HEK293T (cell line): ENCODE measurements around the gene TIMP2.

Experiments
- ARNT ChIP-seq: fragments of 450-650 bp; IDR thresholded peaks from 2 replicates; pipeline ENCODE4 v1.6.1; 2017; ENCODE audit warnings: mild to moderate bottlenecking
- BHLHE40 ChIP-seq: fragments of 450-650 bp; IDR thresholded peaks from 2 replicates; pipeline ENCODE4 v1.6.1; 2016; ENCODE audit warnings: mild to moderate bottlenecking, moderate library complexity, borderline replicate concordance
- FOXA1 ChIP-seq: fragments of 450-650 bp; IDR thresholded peaks from 2 replicates; pipeline ENCODE4 v1.6.1; 2016; ENCODE audit warnings: mild to moderate bottlenecking
- FOXM1 ChIP-seq: fragments of 450-650 bp; IDR thresholded peaks from 2 replicates; pipeline ENCODE4 v1.6.1; 2017; ENCODE audit warnings: mild to moderate bottlenecking, borderline replicate concordance
- LEF1 ChIP-seq: fragments of 450-650 bp; IDR thresholded peaks from 2 replicates; pipeline ENCODE4 v1.6.1; 2017; ENCODE audit warnings: mild to moderate bottlenecking, borderline replicate concordance
- SP1 ChIP-seq: fragments of 450-650 bp; IDR thresholded peaks from 2 replicates; pipeline ENCODE4 v1.6.1; 2017
- SUZ12 ChIP-seq: fragments of 450-650 bp; IDR thresholded peaks from 2 replicates; pipeline ENCODE4 v1.6.1; 2016; ENCODE audit warnings: mild to moderate bottlenecking
- TARDBP ChIP-seq: fragments of 450-650 bp; IDR thresholded peaks from 2 replicates; pipeline ENCODE4 v1.6.1; 2016
- TF ChIP-seq, protein P1 (sequence below): fragments of 450-650 bp; IDR thresholded peaks from 2 replicates; pipeline ENCODE4 v1.6.1; 2016

DNA sequence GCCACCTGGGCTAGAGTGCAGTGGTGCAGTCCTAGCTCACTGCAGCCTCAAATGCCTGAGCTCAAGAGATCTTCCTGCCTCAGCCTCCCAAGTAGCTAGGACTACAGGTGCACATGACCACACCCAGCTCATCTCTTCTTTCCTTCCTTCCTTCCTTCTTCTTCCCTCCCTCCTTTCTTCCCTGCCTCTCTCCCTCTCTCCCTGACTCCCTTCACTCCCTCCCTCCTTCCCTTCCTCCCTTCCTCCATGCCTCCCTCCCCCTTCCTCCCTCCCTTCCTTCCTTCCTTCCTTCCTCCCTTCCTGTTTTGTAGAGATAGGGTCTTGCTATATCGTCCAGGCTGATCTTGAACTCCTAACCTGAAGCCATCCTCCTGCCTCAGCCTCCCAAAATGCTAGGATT is 61.1 kb downstream of the TIMP2 start:
- TF ChIP-seq, protein P1, sequence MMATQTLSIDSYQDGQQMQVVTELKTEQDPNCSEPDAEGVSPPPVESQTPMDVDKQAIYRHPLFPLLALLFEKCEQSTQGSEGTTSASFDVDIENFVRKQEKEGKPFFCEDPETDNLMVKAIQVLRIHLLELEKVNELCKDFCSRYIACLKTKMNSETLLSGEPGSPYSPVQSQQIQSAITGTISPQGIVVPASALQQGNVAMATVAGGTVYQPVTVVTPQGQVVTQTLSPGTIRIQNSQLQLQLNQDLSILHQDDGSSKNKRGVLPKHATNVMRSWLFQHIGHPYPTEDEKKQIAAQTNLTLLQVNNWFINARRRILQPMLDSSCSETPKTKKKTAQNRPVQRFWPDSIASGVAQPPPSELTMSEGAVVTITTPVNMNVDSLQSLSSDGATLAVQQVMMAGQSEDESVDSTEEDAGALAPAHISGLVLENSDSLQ = no peak
- TF ChIP-seq SUZ12 = no peak
- TF ChIP-seq ARNT = no peak
- TF ChIP-seq TARDBP = no peak
- TF ChIP-seq BHLHE40 = no peak
- TF ChIP-seq FOXA1 = no peak
- TF ChIP-seq FOXM1 = no peak
- no peak for TF ChIP-seq SP1
- TF ChIP-seq LEF1 = no peak
